Measurements from ENCODE around the gene SLC2A1.

Gene SLC2A1

DNA sequence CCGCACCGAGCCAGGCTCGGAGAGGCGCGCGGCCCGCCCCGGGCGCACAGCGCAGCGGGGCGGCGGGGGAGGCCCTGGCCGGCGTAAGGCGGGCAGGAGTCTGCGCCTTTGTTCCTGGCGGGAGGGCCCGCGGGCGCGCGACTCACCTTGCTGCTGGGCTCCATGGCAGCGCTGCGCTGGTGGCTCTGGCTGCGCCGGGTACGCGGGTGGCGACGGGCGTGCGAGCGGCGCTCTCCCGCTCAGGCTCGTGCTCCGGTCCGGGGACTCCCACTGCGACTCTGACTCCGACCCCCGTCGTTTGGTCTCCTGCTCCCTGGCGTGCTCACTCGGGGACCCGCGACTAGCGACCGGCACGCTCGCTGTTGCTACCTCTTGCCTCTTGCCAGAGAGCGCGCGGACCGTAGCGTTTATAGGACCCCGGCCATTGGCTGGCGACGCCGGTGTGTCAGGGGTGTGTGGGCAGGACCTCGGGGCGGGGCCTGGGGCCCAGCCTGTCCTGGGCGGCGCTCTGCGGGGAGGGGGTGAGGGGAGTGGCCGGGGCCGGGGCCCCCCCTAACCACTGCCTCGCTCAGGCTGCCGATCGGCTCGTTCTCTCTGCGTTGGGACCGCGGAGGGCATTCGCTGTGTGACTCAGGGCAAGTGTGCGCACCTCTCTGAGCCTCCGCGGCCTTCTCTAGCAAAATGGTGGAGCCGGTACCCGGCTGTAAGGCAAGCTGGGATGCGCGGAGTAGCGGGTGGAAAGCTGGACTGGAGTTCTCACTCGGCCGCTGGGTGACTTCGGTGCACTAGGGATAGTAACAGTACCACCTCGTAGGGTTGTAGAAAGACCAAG, at the start of gene SLC2A1:
Gene SLC2A1, minus strand, starts transcription at position 381 of the 832 bp plus-strand sequence. Its CDS starts 217 bp downstream, at position 164.
- peak; percentile 92 for DNase-seq

DNA sequence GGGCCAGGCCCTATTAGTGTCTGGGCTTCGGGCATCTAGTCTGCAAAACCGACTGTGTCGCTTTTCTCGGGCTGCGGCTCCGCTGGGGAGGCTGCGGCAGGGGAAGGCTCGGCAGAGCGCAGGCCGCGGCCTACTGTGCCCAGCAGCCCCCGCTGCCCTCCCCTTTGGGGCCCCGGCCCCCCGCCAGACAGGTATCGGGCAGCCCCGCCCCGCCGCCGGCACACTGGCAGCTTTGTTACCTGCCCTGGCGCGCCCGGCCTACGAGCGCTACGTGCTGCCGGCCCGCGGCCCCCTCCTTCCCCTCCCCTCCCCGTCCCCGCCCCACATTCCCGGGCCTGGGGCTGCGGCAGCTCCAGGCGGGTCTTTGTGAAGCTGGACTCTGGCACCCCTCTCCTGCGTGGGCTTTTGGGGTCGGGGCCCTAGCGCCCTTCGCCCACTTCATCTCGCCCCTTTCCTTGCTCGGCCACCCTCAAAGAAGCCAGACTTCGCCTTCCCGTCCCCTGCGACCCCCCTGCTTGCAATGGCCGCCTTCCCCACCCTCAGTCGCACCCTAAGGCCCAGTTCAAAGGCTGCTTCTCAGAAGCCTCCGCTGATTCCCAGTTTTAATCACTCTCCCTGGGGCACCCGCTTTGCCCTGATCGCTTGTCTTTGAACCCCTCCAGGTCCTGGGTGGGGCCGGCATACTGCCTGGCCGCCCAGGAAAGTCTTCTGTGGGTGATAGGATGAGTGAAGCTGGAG, 48.9 kb upstream of the SLC2A1 start:
- DNase-seq, result peak; percentile 56

DNA sequence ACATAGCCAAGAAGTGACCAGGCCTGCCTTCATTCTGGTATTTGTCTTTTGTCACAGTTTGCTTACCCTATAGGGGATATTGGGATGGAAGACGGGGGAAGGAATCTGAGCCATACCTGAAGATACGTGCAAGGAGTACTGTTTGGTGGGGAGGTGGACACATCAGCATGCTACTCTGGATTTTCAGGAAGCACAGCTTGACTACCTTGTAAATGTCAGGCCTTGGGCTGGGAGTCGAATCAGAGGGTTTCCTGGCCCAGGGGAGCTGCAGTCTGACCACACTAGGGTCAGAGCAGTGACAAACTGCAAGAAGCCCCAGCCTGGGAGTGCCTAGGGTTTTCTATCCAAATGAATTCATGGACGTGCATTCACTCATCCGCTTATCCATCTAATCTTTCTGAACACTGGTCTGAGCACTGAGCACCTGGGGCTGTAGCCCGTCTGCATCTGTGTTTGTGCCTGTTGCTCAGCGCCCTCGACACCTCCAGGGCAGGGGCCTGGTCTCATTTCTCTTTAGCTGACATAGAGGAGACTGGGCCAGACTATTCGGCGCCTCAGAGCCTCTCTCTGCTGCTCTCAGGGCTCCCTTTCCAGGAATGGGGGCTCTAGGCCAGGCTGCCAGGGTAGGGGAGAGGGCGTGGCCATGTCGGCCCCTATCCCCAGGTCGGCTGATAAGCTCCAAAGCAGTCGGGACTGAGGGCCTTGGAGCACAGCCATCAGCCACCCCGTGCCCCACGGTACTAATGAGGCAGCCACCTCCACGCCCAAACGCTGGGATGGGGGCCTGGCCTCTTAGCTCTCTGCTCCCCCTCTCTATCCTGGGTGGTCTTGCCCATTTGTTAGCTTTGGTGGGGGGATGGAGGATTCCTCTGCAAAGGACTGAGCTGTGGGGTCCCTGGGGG, 47.0 kb upstream of the SLC2A1 start:
- no peak for DNase-seq

DNA sequence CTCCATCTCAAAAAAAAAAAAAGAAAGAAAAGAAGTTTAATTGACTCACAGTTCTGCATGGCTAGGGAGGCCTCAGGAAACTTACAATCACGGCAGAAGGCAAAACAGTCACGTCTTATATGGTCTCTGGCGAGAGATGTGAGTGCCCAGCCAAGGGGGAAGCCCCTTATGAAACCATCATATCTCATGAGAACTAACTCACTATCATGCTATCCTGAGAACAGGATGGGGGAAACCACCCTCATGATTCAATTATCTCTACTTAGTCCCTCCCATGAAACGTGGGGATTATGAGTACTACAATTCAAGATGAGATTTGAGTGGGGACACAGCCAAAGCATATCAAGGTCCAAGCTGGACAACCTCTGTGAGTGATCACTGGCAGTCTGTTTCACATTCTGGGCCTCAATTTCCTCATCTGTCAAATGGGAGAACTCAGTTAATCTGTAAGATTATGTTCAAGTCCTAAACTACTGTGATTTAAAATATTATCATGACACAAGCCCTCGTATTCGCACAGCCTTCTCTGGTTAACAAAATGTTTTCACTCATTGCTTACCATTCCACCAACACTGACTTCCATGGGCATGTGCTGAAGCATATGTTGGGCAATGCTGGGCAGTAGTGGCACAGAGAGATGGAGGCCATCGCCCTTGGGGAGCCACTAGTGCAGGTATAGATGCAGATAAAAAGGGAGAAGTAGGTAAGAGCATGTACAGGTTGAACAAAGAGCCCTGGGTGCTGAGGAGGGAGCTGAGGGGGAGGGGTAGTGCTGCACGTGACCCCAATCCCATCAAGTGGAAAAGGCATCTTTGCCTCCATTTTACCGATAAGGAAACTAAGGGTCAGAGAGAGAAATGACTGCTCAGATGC, 46.2 kb upstream of the SLC2A1 start:
- DNase-seq, result no peak

DNA sequence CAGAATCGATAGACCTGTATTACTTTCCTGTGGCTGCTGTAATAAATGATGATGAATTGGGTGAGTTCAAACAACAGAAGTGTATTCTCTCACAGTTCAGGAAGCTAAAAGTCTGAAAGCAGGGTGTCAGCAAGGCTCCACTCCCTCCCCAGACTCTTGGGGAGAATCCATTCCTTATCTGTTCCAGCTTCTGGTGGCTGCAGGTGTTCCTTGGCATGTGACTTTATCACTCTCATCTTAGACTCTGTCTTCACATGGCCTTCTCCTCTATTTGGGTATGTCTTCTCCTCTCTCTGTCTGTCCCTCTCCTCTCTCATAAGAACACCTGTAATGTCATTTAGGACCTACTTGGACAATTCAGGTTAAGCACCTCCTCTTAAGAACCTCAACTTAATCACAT, 44.1 kb upstream of the SLC2A1 start:
- no peak for DNase-seq

DNA sequence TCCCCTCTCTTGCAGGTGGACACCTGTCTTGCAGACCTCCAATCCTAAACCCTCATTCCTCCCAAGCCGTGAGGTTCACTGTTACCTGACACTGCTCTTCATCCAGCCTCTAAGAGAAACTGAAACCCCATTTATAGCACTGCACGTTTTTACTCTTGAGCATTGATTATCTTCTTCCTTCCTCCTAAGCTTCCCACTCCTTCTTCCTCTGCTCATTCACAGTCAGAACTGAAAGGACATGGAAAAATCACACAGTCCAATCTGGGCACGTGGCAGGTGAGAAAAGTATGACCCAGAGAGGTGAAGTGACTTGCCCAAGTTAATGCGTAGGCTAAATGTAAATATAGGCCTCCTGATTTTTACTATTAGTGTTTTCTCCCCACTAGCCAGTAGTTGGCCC, 43.4 kb upstream of the SLC2A1 start:
- no peak for DNase-seq

DNA sequence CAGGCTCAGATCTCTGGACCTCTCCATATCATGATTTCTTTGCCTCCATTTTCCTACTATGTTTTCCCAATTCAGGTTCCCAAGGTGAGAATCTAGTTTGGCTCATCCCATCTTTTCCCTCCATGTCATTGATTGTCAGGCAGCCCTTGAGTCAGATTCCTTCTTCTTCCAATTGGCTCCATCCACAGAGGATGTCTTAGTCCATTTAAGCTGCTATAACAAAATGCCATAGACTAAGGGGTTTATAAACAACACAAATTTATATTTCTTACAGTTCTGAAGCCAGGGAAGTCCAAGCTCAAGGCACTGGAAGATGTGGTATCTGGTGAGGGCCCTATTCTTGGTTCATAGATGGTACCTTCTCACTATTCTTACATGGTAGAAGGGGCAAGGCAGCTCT, 42.8 kb upstream of the SLC2A1 start:
- DNase-seq, result no peak

DNA sequence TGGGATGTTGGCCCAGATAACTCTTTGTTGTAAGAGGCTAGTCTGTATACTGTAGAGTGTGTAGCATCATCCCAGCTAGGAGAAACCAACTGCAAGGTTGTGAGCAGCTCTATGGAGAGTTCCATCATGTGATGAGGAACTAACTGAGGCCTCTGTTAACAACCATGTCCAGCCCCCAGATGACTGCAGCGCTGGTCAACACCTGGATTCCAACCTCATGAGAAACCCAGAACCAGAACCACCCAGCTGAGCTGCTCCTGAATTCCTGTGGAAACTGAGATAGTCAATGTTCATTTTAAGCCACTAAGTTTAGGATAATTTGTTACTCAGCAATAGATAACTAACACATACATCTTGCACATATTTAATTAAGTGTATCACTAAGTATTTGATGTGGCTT, 41.6 kb upstream of the SLC2A1 start:
- DNase-seq, result no peak

DNA sequence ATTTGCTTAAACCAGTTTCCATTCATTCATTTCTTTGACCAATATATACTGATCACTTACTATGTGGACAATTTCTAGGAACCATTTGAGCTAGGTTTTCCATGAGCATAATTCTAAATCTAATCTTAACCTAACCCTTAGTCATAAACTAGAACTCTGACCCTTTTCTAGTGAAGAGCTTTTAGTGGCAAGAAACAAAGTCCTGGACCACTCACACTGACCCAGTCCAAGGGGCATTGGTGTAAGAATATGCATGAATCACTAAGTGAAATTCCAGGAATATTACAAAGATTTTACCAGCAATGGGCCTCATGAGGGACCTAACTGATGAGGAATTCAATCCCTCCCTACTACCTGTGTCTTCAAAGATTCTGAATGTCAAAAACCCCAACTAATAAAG, 40.6 kb upstream of the SLC2A1 start:
- DNase-seq, result no peak

DNA sequence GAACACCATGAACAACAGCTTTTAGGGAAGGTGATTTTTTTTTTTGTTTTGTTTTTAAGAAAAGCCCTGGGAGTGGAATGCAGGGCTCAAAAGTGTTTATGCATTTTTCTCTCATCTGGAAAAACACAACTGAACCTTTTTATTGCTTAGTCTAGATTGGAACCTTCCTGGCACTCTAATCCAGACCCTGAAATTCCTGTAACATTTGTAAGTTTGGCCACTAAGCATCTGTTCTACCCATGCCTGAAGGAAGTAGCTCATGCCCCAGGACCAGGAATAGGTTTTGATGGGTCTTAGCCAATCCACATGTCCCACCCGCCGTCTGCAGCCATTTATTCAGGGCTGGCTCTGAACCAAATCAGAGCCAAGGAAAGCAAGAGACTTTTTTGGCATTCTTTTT, 39.7 kb upstream of the SLC2A1 start:
- DNase-seq, result no peak

DNA sequence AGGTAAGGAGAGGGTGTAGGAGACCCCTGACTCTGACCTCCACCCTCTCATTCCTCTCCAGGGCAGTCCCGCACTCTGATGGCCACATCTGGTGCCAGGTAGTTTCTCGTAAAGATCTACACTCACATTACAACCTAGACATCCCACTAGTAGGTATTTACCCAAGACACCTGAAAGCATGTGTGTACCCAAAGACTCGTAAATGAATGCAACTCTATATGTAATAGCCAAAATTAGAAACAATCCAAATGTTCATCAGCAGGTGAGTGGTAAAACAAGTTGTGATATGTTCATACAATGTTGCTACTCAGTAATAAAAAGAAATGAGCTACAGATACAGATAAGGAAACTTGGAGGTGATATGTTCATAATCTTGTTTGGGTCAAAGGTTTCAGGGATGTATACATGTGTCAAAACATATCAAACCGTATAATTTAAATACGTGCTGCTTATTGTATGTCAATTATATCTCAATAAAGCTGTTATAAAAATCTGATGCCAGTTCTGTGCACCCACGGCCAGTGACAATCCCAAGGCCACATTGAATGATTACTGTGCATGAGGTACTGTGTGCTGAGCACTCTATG, 37.8 kb upstream of the SLC2A1 start:
- no peak for DNase-seq

DNA sequence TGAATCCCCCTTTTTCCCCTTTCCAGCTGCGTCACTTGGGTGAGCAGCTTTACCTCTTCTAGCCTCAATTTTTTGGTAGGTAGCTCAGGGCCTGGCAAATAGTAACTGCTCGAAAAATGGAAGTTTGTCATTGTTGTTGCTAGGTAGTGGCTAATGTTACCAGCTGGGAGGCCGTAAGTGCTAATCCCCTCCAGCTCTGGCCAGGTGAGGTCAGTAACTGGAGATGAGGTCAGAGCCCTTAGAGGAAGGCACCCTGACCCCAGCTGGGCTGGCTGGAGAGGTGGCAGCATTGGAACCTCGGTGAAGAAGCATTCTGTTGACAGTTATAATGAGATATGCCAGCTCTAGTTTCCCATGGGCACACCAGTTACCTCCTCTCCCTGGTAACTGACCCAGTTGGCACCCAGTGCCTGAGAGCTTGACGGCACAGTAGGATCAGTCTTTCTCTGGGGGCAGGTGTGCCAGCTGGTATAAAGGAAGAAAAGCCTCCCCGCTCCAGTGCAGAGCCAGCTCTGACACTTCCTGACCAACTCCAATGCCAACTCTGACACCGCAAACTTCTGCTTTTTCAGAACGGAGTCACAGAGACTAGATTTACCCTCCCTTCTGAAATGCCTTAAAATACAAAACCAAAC, 35.0 kb upstream of the SLC2A1 start:
- no peak for DNase-seq

DNA sequence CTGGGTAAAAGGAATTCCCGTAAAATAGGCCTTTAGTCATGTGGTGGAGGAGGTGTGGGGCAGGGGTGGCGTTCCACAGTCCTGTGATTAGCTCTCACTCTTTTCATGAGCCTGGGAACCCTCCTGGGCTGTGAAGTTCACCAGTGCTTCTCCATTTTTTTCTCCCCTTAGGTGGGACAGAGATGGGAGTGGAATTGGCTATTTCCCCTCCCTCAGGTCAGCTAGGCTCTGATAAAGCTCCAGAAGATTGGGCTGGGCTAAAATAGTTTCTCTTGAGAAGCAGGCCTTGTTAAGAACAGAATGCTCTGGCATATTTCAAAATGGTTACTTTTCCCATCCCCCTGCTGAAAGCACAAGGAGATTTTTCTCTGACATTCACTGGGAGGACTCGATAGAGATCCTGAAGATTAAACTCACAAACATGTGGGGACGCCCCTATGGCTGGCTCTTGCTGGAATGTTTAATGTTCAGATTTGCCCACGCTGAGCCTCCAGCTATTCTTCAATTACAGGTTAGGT, 33.4 kb upstream of the SLC2A1 start:
- no peak for DNase-seq

DNA sequence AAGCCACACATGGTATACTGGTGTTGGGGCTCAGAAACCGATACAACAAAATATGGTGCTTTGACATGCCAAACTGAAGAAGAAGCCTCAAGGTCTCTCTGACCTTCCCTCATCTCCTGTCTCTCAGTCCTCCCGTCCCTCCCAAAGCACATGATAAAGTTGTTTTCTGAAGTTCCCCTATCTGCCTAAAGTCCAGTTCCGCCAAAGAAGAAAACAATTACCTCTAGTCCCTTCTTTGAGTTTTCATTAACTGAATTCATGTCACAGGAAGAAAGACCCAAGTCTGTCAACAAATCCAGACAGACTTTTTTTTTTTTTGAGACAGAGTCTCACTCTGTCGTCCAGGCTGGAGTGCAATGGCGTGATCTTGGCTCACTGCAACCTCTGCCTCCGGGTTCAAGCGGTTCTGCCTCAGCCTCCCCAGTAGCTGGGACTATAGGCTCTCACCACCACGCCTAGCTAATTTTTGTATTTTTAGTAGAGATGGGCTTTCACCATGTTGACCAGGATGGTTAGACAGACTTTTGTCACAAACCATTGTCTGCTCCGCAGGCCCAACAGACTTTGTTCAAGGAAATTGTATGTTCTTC, 32.2 kb upstream of the SLC2A1 start:
- no peak for DNase-seq

DNA sequence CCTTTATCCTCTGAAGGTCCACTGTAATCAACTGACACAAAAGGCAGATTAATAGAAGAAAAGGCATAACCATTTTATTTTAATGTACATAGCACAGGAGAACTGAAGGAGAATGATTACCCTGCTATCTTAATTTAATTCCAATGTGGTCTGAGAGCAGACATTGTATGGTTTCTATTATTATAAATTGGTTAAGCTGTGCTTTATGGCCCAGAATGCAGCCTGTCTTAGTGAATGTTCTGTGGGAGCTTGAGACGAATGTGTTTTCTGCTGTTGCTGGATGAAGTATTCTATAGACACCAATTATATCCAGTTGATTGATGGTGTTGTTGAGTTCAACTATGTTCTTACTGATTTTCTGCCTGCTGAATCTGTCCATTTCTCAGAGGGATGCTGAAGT, 25.0 kb upstream of the SLC2A1 start:
- no peak for DNase-seq

DNA sequence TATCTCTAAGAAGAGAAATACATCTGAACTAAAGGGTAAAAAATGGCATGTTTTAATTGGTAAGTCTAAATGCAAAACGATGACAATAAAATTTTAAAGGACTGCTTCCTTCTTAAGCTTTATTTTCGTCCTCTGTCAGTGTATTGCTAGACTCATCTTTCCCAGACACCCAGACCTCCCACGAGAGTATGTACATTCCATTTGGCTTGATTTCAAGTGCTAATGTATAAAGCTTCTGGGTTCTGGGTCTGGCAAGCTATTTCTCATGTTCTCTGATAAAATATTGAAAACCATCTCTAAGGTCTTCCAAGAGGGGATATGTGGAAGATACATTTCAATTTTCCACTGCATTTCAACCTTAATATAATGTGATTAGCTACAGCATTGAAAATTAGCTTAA, 24.6 kb upstream of the SLC2A1 start:
- DNase-seq, result no peak

DNA sequence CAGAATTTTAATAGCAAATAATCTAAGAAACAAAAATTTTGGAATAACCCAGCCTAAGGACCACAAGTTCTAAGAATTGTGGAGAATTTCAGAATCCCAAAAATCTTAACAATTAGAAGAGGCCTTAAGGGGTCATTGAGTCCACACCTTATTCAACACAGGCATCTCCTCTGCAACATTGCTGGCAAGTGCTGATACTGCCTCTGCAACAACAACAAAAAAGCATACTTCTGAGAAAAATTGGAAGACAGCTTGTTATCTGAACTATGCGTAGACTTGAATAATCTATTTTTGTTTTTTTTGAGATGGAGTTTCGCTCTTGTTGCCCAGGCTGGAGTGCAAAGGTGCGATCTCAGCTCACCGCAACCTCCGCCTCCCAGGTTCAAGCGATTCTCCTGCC, 24.0 kb upstream of the SLC2A1 start:
- DNase-seq, result no peak

DNA sequence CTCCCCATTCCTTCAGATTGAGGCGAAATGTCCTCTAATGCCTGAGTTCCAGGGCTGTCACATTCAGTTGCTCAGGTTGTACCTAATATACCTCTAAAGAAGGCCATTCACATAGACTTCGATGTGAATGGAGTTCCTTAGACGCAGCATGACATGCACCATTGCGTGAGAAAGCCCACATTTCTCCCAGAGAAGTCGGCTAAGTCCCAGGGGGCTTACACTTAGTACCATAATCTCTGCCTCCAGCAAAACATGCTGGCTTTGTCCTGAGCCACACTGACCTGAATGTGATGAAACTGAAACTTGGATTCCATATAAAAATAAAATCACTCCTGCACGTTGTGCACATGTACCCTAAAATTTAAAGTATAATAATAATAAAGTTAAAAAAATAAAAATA, 23.2 kb upstream of the SLC2A1 start:
- no peak for DNase-seq

DNA sequence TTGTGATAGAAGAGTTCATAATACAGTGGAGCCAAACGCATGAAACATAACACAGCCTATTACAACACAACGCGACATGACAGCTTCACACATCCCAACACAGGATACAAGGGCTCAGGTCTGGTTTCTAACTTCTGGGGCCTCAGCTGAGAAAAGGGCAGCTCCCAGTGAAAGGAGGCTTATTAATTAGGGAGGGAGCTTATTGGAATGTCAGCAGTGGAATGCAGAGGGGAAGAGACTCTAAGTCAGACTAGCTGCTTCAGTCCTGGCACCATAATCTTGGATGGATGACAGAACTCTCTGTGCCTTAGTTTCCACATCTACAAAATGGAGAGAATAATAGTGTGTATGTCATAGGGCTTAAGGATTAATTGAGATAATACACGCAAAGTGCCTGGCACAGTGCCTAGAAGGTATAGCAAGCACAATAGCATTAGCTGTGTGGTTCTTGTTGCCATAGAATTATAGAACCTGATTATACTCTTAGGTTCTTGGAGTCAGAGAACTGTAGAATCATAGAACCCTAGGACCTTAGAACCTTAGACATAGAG, 22.7 kb upstream of the SLC2A1 start:
- no peak for DNase-seq
